22Rv1 (cell line): ENCODE measurements around the gene NUMA1.

Source experiments
- ZFX ChIP-seq: fragments of 450-650 bp; IDR thresholded peaks from 2 replicates; pipeline ENCODE4 v1.6.1; 2017; ENCODE audit warnings: antibody characterized with exemption, borderline replicate concordance
- TF ChIP-seq, protein P1 (sequence below): fragments of 450-650 bp; IDR thresholded peaks from 2 replicates; pipeline ENCODE4 v1.5.1; 2017; ENCODE audit warnings: mild to moderate bottlenecking

DNA sequence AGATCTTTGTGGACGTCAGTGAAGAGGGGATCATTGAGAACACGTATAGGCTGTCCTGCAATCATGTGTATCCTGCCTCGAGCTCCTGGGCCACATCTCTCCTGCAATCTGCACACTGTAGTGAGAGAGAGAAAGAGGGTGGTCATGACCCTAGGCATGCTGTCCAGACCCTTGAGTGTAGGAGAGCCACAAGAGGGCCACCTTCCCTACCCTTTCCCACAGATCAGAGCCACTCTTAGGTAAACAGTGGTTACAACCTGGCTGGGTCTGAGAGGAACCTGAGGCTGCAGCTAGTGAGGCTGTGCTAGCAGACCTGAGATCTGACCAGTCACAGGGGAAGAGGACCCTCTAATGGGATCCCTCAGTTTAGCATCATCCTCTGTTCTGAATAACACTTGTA lies 85.6 kb downstream of the NUMA1 start:
- TF ChIP-seq, protein P1, sequence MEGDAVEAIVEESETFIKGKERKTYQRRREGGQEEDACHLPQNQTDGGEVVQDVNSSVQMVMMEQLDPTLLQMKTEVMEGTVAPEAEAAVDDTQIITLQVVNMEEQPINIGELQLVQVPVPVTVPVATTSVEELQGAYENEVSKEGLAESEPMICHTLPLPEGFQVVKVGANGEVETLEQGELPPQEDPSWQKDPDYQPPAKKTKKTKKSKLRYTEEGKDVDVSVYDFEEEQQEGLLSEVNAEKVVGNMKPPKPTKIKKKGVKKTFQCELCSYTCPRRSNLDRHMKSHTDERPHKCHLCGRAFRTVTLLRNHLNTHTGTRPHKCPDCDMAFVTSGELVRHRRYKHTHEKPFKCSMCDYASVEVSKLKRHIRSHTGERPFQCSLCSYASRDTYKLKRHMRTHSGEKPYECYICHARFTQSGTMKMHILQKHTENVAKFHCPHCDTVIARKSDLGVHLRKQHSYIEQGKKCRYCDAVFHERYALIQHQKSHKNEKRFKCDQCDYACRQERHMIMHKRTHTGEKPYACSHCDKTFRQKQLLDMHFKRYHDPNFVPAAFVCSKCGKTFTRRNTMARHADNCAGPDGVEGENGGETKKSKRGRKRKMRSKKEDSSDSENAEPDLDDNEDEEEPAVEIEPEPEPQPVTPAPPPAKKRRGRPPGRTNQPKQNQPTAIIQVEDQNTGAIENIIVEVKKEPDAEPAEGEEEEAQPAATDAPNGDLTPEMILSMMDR, result no peak
- no peak for TF ChIP-seq ZFX
